Muscle layer of duodenum (tissue), 2 donors: ENCODE measurements around the gene PEX14.

Experiments used
- H3K27ac ChIP-seq: one replicate; pipeline ENCODE4 v1.7.0; 2013; ENCODE audit warnings: mild to moderate bottlenecking, low read length
- H3K27me3 ChIP-seq: one replicate; pipeline ENCODE4 v1.7.0; 2013; ENCODE audit warnings: low read depth, mild to moderate bottlenecking, control low read depth, low read length
- H3K36me3 ChIP-seq, 2 donors: one replicate each; pipeline ENCODE4 v1.7.0; 2013; ENCODE audit warnings: low read length in 2 of 2, control low read depth in 1 of 2, mild to moderate bottlenecking in 1 of 2; ENCODE audit not compliant: insufficient read depth in 2 of 2, control insufficient read depth in 1 of 2
- H3K4me1 ChIP-seq, 2 donors: one replicate each; pipeline ENCODE4 v1.7.0; 2013; ENCODE audit warnings: low read length in 2 of 2, mild to moderate bottlenecking in 2 of 2, control low read depth in 1 of 2, moderate library complexity in 1 of 2; ENCODE audit not compliant: insufficient read depth in 2 of 2, control insufficient read depth in 1 of 2
- H3K4me3 ChIP-seq, 2 donors: one replicate each; pipeline ENCODE4 v1.7.0; 2013; ENCODE audit warnings: low read length in 2 of 2, low read depth in 1 of 2, mild to moderate bottlenecking in 1 of 2
- H3K9me3 ChIP-seq, 2 donors: one replicate each; pipeline ENCODE4 v1.7.0; 2013; ENCODE audit warnings: low read length in 2 of 2, control low read depth in 1 of 2, mild to moderate bottlenecking in 1 of 2; ENCODE audit not compliant: control insufficient read depth in 1 of 2
- donor health status: healthy.

PEX14 gene

DNA sequence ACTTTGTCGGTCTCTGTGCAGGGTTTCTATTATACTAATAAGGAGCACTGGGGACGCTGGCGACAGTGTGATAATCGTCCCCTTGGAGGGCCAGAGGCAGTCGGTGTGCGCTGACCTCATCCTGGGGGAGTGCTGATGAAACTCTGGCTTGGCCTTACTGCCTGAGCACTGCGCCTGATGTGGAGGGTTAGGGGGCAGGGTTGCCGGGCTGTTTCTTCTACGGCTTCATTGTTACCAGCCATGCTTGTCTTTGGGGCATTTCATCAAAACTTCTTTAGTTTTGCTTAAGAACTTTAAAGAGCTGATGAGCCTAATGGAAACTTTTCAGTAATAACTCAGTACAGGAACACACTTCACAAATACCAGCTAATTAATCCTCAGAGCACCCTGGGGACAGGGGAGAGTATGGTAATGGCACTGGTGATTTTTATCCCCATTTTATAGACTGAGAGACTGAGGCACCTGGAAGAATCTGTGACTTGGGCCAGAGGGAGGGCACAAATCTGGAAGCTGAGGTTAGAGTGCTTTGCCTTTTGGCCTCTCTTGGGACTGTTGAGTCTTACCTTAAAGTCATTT, 81.8 kb downstream of the PEX14 start:
- Histone ChIP-seq H3K27ac (no peak overlapping the region), H3K9me3 (no peaks in the 10 kb centered on the region), H3K36me3 (no peaks in the 10 kb centered on the region), H3K4me3 (no peak overlapping the region), H3K4me1 (no peaks in the 10 kb centered on the region), H3K27me3 (no peaks in the 10 kb centered on the region)

DNA sequence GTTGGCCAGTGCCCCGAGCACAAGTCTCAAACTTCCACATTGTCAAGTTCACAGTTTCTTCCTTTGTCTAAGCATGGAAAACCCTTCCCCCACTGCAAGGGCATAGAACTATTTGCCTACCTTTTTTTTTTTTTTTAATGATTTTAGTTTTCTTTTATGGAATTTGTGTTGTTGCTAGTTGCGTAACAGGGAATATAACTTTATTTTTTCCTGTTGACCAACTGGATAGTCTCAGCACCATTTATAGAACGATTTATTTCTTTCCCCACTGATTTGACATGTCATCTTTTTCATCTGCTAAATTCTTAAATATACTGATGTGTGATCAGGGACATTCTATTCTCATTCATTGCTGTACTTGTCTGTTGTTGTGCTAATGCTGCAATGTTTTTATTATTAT, 83.0 kb downstream of the PEX14 start:
- Histone ChIP-seq H3K27me3 (no peaks in the 10 kb centered on the region), H3K36me3 (no peaks in the 10 kb centered on the region), H3K27ac (no peak overlapping the region), H3K4me3 (no peak overlapping the region), H3K9me3 (no peaks in the 10 kb centered on the region), H3K4me1 (no peaks in the 10 kb centered on the region)

DNA sequence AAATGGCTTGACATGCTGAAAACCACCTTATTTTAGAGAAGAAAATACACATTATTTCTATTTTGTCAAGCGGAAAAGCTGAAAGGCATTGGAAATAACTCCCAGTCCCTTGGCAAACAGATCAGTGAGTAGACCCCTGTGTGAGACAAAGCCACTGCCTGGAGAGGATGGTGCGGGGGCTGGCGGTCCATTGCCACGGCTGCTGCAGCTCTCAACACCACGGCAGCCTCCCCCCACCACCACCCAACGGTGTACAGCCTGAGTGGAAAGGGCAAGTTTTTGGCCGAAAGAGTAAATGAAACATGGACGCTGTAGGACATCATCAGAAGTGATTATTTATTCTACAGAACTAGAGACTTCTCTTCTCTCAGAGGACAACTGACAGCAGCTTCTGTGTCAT, 84.6 kb downstream of the PEX14 start:
- no peak overlapping the region for H3K4me3 ChIP-seq
- no peak overlapping the region for H3K27ac ChIP-seq
- H3K4me1 ChIP-seq, result no peaks in the 10 kb centered on the region
- H3K9me3 ChIP-seq, result peaks cover 0 to 2% of the 10 kb centered on the region in 2 donors
- no peaks in the 10 kb centered on the region for H3K36me3 ChIP-seq
- no peaks in the 10 kb centered on the region for H3K27me3 ChIP-seq

DNA sequence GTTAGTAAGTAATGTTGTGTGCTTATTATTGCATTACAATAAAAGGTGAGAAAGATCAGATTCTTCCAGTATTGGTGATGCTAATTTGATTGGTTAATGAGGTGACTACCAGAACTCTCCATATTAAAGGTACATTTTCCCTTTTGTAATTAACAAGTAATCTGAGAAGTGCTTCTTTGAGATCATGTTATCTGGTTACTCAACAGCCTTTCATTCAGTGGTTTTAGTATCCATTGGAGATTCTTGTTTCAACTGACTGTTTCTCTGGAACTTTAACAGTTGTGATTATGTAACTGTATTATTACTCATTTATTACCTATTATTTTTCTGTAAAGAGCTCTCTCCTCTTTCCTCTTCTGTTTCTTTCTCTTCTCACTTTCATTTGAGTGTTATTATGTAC, 86.7 kb downstream of the PEX14 start:
- H3K4me1 ChIP-seq, result no peaks in the 10 kb centered on the region
- no peaks in the 10 kb centered on the region for H3K27me3 ChIP-seq
- no peaks in the 10 kb centered on the region for H3K36me3 ChIP-seq
- no peak overlapping the region for H3K27ac ChIP-seq
- H3K9me3 ChIP-seq, result peaks cover 0 to 2% of the 10 kb centered on the region in 2 donors
- no peak overlapping the region for H3K4me3 ChIP-seq

DNA sequence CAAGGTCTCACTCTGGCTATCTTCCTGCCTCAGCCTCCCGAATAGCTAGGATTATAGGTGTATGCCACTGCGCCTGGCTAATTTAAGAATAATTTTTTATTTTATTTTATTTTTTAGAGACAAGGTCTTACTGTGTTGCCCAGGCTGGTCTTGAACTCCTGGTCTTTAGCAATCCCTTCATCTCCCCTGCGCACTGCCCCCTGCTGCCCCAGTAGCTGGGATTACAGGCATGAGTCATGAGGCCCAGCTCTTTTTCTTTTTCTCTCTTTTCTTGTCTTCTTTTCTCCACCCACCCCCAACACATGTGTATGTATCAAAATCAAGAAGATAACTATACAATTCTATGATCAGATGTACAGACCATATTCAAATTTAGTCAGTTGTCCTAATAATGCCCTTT, 87.2 kb downstream of the PEX14 start:
- Histone ChIP-seq H3K36me3 (no peaks in the 10 kb centered on the region), H3K9me3 (peaks cover 0 to 2% of the 10 kb centered on the region in 2 donors), H3K27ac (no peak overlapping the region), H3K27me3 (no peaks in the 10 kb centered on the region), H3K4me1 (no peaks in the 10 kb centered on the region), H3K4me3 (no peak overlapping the region)

DNA sequence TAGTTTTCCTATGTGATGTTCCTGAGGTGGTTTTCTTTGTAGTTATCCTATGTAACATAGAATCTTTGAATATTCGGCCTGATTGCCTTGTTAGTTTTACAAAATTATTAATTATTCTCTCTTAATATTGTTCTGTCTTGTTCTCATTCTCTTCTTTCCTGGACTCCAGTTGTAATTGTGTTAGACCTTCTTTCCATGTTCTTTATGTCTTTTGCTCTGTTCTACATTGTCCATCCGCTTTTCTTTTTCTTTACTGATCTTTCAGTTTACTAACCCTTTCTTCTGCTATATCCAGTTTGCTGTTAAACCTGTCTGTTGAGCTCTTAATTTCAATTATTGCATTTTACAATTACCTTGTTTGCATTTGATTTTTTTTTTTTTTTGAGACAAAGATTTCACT, 89.3 kb downstream of the PEX14 start:
- Histone ChIP-seq H3K36me3 (no peaks in the 10 kb centered on the region), H3K4me1 (no peaks in the 10 kb centered on the region), H3K27me3 (no peaks in the 10 kb centered on the region), H3K9me3 (peaks cover 0 to 2% of the 10 kb centered on the region in 2 donors), H3K4me3 (no peak overlapping the region), H3K27ac (no peak overlapping the region)

DNA sequence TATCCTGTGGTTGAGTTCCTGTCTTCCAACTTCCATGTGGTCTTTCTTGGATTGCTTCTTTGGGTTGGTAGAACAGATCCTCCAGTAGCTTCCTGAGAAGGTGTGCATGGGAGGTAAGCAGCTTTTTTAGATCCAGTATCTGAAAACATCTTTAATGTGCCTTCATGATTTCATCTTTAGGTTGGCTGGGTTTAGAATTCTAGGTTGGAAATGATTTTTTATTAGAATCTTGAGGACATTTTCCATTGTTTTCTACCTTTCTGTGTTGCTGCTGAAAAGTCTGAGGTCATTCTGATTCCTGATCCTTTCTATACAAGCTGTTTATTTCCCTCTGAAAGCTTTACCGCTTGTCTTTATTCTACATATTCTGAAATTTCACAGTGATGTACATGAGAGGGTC, 94.8 kb downstream of the PEX14 start:
- no peaks in the 10 kb centered on the region for H3K4me1 ChIP-seq
- no peaks in the 10 kb centered on the region for H3K36me3 ChIP-seq

DNA sequence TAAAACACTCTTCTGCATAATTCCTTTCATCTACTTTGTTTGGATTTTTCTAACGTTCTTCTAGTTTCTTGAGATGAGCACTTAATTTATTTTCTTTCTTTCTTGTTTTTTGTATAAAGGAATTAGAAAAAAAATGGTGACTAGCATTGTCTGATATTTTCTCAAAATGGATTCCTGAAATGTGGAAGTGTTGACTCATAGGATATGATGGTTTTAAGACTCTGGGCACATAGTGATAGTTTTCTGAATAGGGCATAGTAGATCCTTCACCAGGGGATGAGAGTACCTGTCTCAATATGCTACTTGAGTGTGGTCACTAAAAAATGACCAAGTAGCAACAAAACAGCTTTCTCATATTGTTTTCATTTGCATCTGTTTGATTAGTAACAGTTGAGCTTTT, 100.9 kb downstream of the PEX14 start:
- Histone ChIP-seq H3K4me3 (no peak overlapping the region), H3K27me3 (no peaks in the 10 kb centered on the region), H3K9me3 (no peaks in the 10 kb centered on the region), H3K27ac (no peak overlapping the region), H3K36me3 (peaks cover 0 to 3% of the 10 kb centered on the region in 2 donors), H3K4me1 (no peaks in the 10 kb centered on the region)

More for the DNA sequence above, 94.8 kb downstream of the PEX14 start:
- H3K27me3 ChIP-seq, result no peaks in the 10 kb centered on the region
- H3K9me3 ChIP-seq, result no peaks in the 10 kb centered on the region
- no peak overlapping the region for H3K4me3 ChIP-seq
- no peak overlapping the region for H3K27ac ChIP-seq

DNA sequence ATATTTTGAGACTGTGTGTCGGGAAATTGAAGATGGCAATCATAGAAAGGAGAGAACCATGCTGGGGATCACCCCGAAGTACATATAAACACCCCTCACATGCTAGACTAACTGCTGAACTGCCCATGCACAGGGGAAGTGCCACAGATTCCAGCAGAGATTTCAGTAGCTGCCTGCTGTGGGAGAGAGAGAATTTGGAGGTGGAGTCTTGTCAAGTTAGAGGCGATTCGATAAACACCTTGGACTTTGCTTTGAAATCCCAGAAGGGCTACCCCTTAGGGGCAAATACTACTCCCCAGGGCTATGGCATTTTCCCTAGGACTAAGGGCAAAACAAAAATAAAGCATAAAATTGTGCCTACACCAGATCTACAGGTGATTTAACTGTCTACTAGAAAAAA, 103.3 kb downstream of the PEX14 start:
- no peaks in the 10 kb centered on the region for H3K4me1 ChIP-seq
- H3K27me3 ChIP-seq, result no peaks in the 10 kb centered on the region
- no peaks in the 10 kb centered on the region for H3K9me3 ChIP-seq
- no peak overlapping the region for H3K4me3 ChIP-seq
- peaks cover 0 to 3% of the 10 kb centered on the region in 2 donors for H3K36me3 ChIP-seq
- H3K27ac ChIP-seq, result no peak overlapping the region

DNA sequence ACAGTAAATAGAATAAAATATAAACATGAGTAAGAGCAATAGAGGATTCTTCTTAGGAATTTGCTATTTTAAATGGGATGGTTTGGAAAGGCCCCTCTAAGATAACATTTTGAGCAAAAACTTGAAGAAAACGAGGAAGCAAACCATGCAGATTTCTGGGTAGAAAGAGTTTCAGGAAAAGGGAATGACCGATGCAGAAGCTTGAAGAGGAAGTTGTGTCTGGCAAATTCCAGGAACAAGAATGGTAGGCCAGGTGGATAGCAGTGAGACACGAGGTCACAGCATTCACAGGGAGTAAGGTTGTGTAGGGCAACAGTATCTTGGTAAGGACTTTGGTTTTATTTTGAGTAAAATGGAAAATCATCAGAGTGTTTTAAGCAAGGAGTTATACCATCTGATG, 108.9 kb downstream of the PEX14 start:
- Histone ChIP-seq H3K27ac (no peak overlapping the region), H3K4me3 (no peak overlapping the region), H3K4me1 (no peaks in the 10 kb centered on the region), H3K9me3 (no peaks in the 10 kb centered on the region), H3K27me3 (no peaks in the 10 kb centered on the region), H3K36me3 (no peaks in the 10 kb centered on the region)

DNA sequence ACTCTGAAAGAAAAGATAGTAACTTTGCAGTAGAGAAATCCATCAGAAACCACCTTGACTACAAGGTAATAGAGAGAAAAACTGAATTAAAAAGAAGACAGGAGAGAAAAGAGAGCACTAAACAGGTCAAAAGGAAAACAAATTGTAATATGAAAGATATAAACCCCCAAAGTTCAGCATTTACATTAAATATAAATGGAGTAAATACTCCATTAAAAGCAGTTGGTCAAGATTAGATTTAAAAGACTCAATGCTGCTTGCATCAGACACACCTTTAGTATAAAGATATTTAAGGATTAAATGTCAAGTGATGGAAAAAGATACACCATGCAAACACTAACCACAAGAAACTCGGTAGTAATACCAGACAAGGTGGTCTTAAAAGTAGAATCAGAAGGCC, 110.5 kb downstream of the PEX14 start:
- no peaks in the 10 kb centered on the region for H3K4me1 ChIP-seq
- no peak overlapping the region for H3K4me3 ChIP-seq
- H3K27ac ChIP-seq, result no peak overlapping the region
- H3K36me3 ChIP-seq, result no peaks in the 10 kb centered on the region
- no peaks in the 10 kb centered on the region for H3K9me3 ChIP-seq
- H3K27me3 ChIP-seq, result no peaks in the 10 kb centered on the region

DNA sequence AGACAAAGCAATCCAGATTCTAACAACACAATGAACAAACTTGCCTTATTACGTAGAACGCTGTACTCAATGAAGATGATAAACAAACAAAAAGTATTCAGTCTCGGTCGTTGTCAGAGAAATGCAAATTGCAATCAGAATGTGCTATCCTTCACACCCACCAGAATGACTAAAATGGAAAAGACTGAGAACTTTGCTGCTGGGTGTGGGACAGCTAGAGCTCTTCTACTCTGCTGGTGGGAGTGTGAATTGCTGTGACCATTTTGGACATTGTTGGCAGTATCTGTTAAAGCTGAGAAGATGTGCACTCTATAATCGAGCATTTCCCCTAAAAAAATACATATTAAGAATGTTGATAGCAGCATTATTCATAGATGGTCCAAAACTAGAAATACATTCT, 111.4 kb downstream of the PEX14 start:
- H3K4me3 ChIP-seq, result no peak overlapping the region
- H3K27me3 ChIP-seq, result no peaks in the 10 kb centered on the region
- H3K4me1 ChIP-seq, result no peaks in the 10 kb centered on the region
- H3K27ac ChIP-seq, result no peak overlapping the region
- no peaks in the 10 kb centered on the region for H3K9me3 ChIP-seq
- no peaks in the 10 kb centered on the region for H3K36me3 ChIP-seq
